GM12865 (cell line): ENCODE results near the gene TCF15.

ENCODE experiments used
- DNase-seq: peaks from one replicate; pipeline ENCODE4 v3.0.0; 2010; ENCODE audit warnings: low read depth
- H3K4me3 ChIP-seq: 2 replicates; pipeline ENCODE4 v1.5.1; 2011; ENCODE audit warnings: mild to moderate bottlenecking, low read depth, low read length, control low read depth
- CTCF ChIP-seq: IDR thresholded peaks from 2 replicates; pipeline ENCODE4 v1.5.1; 2011; ENCODE audit warnings: low read length, control low read depth, low read depth, inconsistent platforms; ENCODE audit not compliant: insufficient read depth; ENCODE audit errors: missing control alignments

The TCF15 gene

GRCh38 chr20:571754-572441, 38.2 kb downstream of the TCF15 start:
- no peak for TF ChIP-seq CTCF
- no peak for DNase-seq
- no peak overlapping the region for H3K4me3 ChIP-seq

GRCh38 chr20:568673-569415, 41.3 kb downstream of the TCF15 start:
- no peak for TF ChIP-seq CTCF
- DNase-seq, result no peak
- no peak overlapping the region for H3K4me3 ChIP-seq

- no peak for TF ChIP-seq CTCF
- H3K4me3 ChIP-seq, result no peak overlapping the region
- DNase-seq, result no peak
Measured at GRCh38 chr20:568097-568652, 41.9 kb downstream of the TCF15 start.

- DNase-seq, result no peak
- H3K4me3 ChIP-seq, result no peak overlapping the region
- no peak for TF ChIP-seq CTCF
Measured at GRCh38 chr20:564192-564591, 45.9 kb downstream of the TCF15 start.

- no peak overlapping the region for H3K4me3 ChIP-seq
- TF ChIP-seq CTCF, result no peak
- no peak for DNase-seq
Measured at GRCh38 chr20:563187-563586, 46.9 kb downstream of the TCF15 start.

- DNase-seq, result no peak
- TF ChIP-seq CTCF, result no peak
- no peak overlapping the region for H3K4me3 ChIP-seq
Measured at GRCh38 chr20:562232-562897, 47.7 kb downstream of the TCF15 start.
